Measurements from ENCODE around the gene TRAF3.
"Not testable (repeated sequence)": the region's sequence is repeated elsewhere in the genome, so short reads cannot be mapped to it uniquely, and the experiment has no call there.

The TRAF3 gene

DNA sequence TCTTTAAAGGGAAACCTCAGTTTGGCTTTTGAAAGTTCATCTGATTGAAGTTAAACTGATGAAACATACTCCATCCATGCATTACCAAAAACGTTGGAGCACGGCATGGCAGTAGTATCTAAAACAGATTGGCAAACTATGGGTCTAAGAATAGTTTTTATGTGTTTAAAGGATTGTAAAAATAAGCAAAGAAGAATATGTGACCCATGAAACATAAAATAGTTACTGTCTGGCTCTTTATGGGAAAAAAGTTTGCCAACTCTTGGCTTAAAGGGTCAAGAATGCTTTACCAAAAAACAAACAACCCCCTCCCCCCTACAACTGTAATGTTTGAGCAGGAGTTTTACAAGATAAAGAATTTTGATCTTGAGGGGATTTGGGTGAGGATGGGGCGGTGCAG lies 32.6 kb downstream of the TRAF3 start:
- no peak for DNase-seq

DNA sequence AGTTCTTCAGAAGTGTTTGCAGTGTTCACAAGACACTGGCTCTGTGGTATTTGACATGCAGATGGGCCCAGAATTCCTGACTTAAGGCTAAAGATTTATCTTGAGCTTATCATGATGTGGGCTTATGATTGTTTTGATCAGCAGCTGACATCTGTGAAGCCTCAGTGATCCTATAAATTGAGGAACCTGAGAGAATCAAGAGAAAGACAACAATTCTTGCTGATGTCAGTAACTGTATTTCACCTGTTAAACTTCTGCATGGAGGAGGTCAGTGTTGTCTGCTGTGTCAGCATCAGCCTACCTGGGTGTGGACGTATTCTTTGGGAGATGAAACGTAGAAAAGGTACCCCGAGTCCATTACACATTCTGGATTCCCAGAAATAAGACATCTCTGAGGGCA lies 33.3 kb downstream of the TRAF3 start:
- no peak for DNase-seq

DNA sequence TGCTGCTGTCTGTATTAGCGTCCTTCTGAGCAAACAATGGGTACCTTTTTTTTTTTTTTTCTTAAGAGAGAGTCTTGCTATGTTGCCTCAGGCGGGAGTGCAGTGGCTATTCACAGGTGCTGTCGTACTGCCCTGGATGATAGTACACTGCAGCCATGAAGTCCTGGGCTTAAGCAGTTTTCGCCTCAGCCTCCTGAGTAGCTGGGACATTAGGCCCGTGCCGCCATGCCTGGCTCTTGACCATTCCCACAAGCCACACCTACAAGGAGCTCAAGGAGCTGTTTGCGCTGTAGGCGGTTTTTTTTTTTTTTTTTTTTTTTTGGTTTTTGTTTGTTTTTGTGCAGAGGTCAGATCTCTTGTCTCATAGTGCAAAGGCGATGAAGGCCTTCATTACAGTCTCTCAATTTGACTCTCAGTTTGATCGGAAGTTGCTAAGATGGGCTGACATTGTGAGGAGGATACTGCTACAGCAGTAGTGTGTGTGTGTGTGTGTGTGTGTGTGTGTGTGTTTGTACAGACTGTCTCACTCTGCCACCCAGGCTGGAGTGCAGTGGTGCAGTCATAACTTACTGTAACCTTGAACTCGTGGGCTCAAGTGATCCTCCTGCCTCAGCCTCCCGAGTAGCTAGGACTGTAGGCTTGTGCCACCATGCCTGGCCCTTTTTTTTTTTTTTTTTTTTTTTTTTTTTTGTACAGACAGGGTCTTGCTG lies 34.2 kb downstream of the TRAF3 start:
- DNase-seq, result no peak

DNA sequence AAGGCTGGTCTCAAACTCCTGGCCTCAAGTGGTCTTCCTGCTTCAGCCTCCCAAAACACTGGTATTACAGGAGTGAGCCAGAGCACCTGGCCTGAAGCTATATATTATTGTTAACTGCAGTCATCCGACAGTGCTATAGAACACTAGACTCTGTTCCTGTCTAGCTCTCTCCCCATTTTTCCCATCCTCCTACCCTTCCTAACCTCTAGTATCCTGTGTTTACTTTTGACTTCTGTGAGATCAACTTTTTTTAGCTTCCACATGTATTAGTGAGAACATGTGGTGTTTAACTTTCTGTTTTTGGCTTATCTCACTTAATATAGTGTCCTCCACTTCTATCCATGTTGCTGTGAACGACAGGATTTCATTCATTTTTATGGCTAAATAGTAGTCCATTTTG lies 34.7 kb downstream of the TRAF3 start:
- no peak for DNase-seq

DNA sequence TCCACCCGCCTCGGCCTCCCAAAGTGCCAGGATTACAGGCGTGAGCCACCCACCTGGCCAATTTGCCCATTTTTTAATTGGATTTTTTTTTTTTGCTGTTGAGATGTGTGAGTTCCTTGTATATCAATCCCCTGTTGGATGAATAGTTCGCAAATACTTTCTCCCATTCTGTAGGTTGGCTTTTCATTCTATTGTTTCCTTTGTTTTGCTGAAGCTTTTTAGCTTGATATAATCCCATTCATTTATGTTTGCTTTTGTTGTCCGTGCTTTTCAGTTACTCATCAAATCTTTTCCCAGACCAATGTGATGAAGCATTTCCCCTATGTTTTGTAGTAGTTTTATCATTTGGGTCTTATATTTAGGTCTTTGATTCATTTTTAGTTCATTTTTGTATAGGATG lies 36.4 kb downstream of the TRAF3 start:
- no peak for DNase-seq

DNA sequence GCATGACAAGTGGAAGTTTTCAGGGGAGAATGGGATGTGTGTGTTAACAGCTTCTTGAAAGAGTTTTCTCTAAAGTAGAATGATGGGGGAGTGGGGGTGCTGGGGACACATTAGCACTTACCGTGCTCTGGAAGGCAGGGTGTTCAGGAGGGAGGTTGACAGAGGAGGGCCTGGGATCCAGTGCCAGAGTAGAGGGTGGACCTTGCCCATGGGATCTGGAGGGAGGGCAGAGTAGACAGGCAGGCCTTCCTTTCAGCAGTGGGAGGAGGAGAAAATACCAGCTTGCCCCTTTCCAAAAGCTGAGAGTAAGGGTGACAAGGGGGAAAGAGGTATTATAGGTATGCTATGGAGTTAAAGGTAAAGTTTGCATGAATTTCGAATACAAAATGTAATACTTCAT lies 40.1 kb downstream of the TRAF3 start:
- no peak for DNase-seq

DNA sequence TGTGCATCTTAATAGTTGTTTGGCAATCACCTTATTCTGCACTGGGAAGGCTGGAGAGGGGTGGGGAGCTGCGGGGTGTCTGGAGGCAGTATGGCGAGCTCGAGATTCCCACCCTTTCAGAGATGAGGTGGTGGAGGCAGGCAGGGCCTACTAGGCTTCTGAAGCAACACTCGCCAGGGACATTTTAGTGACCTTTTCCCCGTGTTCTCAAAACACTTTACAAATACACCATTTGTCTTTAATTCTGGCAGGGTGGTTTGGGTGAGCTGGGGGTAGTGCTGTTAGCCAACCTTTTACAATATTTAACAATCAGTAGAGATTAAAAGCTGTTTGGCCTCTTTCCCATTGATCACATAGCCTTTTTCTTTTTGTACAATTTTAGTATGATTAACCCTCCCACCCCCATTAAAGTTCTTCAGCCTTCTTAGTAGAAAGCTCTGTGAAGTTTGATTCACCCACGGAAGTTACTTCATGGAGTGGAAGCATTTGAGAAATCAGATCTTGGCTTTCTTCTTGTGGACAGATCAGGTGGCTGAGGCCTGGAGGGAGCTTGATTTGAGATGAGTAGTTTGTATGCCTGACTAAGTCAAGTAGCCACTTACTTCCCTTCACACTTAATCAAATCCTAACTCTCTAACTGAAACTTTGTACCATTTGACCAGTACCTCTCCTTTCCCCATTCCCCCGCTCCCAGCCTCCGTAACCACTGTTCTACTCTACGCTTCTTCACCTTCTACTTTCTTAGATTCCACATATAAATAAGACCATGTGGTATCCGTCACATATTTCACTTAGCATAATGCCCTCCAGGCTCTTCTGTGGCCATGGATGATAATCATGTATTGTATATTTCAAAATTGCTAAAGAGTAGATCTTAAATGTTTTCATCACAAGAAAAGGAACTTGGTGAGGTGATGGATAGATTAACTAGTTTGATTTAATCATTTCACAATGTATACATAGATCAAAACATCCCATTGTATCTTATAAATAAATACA lies 41.0 kb downstream of the TRAF3 start:
- no peak for DNase-seq

DNA sequence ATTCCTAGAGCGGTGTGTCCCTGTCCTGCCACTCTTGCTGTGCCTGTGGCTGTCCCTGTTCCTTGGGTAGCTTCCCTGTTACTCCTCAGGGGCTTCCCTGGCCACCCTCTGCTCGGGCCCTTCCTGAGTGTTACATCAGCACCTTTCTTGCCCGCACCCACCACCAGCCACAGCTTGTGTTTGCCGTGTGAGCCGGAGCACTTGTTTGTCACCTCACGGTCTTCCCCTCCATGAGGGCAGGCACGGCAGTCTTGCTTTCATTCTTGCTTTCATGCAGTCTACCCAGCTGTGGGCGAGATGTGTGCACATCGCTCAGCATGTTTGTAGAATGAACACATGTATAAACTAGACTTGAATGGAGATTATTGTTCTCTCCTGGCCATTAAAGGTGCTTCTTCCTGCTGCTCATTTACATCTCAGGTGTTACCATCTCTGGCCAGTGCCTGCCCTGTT lies 42.0 kb downstream of the TRAF3 start:
- DNase-seq, result peak; percentile 96

DNA sequence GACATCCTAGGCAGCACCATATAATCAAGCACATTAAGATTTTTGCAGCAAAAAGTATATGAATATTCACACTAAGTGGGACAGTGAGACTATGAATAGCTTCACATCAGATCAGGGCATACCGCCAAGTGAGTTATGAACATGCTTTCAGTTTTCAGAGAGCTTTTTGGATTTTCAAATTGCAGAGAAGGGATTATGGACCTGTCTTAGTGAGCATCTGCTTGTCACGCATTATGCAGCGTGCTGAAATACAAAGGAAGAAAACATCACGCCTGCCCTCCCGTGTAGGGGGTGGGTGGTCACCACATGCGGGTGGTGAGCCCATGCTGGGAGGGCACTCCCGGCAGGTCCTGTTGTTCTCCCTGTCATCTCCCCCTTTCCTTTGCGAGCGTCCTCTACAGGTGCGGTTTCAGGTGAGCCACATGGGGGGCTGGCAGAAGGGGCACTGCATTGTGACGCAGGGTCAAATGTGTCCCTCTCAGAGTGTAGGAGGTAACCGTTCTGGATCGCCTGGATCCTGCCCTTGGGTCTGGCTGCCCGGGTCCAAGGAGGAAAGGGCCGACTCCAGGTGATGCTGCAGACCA lies 42.6 kb downstream of the TRAF3 start:
- DNase-seq, result peak; percentile 75

DNA sequence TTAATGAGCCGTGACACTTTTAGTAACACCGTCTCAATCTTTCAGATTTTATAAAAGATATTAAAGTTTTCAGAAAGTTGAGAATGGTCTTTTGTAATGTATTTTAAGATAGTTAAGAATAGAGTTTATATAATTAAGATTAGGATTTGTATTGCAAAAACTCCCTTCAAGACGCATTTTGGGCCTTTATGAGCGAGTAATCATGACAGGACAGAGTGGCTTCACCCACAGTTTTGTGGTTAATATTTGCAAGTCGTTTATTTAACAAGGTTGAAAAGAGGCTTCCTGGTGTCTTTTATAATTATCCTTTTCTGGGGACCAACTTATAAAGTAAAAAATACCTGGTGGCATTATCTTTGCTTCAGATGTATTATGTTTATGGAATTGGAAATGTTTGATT lies 44.0 kb downstream of the TRAF3 start:
- peak; percentile 33 for DNase-seq

DNA sequence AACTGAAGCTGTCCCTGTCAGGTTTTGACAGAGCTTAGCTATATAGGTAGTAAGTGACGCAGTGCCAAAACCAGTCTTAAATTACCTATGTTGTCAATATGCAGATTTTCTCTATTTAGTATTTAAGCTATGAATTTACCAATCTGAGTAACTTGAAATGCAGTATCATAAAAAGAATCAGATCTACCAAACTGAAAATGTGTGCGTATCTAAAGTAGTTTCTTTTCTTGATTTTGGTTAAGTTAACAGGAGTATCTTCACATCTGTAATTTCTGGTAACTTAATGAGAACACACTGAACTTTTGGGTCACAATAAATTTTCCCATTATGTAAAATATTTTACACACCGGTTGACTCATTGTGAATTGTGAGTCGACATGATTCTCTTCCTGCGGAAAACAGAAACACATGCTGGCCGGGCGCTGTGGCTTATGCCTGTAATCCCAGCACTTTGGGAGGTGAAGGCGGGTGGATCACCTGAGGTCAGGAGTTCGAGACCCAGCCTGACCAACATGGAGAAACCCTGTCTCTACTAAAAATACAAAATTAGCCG lies 45.1 kb downstream of the TRAF3 start:
- no peak for DNase-seq

DNA sequence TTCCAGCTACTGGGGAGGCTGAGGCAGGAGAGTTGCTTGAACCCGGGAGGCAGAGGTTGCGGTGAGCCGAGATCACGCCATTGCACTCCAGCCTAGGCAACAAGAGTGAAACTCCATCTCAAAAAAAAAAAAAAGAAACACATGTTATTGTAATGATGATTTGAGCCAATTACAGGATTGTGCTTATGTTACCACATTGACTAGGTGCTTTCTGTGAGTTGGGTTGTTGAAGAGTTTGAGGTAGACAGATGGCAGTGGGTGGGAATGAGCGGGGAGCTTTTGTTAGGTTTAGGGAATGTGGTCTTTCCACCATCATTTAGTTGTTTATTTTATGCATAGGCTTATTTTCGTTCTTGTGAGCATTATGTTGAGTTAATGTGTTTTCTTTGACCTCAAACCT lies 45.6 kb downstream of the TRAF3 start:
- not testable (repeated sequence) for DNase-seq

DNA sequence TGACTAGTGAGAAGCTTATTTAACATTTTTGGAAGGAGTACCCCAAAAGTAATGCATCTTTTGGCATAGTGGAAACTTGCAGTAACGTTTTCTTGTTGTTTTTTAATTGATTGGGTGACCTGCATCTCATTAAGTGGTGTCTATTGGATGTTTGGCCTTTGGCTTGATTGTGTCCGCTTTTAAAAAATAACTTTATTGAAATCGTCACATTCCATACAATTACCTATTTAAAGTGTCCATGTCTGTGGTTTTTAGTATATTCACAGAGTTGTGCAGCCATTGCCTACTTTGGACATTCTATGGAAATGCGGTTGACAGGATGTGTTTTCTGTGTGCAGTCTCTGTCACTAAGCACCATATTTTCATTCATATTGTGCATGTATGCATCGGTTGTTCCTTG lies 46.3 kb downstream of the TRAF3 start:
- DNase-seq, result no peak

DNA sequence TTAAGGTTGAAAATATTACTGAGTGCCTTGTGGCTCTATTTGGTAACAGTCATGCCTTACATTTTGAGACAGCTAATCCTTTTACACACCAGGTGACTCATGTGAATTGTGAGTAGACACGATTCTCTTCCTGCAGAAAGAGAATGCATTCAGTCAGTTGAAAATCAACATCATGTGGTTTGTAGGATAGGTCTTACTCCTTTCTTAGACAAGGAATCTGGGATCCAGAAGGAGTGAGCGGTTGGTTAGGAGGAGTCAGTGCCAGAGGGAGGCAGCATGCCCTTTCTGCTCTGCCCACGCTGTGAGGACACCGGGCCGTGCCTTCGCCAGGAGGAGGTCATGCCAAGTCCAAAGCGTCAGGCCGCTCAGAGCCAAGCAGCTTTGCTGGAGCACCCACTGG lies 47.6 kb downstream of the TRAF3 start:
- DNase-seq, result no peak

DNA sequence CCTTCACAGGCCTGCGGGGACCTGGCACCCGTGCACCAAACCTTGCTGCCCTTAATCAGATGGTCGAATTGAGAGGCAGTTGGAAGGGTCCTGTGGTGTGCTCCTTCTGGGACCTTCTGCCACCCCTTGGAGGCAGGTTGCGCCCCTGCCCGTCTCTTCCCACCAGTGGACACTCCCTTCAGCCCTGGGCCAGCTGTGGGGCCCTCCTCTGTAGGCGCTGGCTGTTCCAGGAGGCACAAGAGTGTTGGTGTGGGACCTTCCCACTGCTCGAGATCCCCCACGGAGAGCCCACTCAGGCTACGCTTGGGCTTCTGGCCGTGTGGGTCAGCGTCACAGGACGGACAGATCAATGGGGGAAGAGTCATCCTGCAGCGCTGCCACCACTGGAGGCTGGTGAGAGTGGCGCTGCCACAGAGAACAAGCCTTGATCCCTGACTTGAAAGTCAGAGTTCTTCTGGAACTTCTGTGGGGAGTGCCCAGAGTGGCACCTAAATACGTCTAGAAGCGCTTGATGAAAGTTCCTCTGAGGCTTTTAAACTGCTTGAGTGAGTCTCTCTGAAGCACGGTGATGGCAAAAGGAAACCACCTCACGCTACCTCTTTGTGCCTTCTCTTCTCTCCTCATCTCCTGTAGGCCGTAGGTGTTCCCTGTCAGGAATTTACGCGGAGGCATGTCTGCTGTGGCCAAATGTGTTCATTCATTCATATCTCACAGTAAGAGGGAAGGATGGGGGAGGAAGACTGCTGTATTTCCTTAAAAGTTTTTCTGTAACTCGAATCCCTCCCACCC lies 48.3 kb downstream of the TRAF3 start:
- DNase-seq, result no peak

DNA sequence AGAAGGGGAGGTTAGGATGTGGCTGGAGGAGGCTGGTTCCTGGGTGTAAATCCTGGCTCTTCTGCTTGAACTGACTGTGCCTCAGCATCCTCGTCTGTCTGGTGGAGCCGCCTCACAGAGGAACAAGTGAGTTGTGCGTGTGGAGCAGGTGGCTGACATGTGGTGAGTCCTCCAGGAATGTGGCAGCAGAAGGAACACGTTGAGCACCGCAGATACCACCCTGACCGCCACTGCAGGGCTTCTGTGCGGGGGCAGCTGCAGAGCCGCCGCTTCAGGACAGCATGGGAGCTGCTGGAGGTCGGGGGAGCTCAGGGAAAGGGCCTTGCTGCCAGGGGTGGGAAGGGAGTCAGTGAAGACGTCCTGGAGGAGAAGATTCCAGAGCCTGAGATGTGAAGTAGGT lies 48.9 kb downstream of the TRAF3 start:
- no peak for DNase-seq

DNA sequence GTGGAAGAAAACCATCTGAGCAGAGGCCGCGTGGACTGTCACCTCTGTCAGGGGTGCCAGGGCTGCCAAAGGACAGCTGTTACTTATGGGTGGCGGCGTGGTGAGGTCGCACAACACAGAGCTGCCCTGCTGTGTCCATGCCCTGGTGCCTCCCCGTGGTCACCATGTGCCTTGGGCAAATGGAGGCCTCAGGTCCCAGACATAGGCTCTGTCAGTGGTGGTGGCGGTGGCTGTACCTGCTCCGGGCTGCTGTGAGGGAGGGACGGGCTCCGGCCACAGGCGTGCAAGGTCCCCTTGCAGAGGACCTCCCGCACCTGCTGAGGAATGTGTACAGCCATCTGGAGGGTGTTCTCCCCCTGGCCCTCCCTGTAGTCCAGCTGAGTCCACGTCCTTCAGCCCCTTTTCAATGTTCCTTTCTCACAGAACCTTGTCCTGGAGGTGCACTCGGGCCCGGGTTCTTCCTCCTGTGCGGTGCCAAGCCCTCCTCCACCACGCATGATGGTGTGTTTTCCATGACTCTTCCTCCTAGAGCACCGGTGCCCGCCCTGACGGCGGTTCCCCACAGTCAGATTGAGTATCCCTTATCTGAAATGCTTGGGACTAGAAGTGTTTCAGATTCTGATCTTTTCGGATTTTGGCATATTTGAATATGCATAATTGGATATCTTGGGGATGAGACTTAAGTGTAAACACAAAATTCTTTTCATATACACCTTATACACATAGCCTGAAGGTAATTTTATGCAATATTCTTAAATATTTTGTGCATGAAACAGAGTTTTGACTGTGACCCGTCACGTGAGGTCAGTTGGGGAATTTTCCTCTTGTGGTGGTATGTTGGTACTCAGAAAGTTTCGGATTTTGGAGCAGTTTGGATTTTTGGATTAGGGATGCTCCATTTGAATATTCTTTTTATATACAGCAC lies 49.8 kb downstream of the TRAF3 start:
- no peak for DNase-seq

DNA sequence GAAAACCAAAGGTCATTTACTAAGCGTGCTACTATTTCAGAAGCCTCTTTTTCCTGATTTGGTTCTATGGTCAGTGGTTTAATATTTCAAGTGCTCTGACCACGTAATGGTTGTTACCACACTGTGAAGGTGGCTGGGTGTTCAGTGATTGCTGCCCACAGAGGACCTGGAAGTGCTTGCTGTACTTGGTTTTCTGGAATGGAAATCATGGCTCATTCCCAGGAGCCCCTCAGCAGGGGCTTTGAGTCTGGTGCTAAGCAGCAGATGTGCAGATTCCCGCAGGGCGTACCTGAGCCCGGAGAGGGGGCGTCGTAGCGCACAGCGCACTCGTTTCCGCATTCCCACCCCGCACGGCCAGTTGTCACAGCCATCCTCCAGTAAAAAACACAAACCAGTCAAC lies 50.5 kb downstream of the TRAF3 start:
- no peak for DNase-seq

DNA sequence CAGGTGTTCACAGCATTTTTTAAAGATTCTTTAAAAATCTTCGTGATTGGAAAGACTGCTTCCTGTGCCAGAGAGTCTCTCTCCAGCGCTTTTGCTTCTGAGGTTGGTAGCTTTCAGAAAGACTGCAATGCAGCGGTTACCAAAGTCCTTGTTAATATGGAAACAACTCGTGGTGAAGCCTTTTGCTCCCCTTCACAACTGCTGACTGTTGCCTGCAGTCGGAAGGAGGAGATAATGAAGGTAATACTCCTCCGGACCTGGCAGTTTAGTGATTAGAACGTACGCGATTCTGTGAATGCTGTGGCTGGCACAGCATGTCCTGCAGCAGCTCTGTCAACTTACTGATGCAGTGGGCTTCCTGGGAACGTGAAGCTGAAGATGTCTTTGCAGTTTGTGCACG lies 50.9 kb downstream of the TRAF3 start:
- DNase-seq, result no peak

DNA sequence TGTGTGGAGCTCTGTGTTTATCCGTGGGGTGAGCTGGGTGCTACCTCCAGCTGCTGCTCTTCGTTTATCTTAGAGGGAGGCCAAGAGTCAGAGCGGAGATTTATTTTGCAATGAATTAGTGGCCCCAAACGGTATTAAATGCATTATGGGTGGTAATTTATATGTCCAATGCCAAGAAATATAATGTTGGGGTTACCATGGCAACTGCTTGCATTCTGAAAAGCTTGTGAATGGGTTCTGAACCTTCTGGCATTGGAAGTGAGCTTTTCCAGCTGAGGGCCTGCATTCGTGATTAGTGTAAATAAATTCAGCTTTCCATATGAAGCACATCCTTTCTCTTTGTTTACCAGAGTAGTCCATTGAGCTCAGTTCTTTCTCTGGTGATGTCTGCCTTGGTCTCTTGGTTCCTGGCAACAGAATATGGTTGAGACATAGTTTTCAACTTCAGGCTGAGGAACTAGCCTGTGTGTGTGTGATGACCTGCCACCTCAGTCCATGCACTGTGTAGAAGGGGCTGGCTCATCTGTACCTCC lies 51.8 kb downstream of the TRAF3 start:
- no peak for DNase-seq

DNA sequence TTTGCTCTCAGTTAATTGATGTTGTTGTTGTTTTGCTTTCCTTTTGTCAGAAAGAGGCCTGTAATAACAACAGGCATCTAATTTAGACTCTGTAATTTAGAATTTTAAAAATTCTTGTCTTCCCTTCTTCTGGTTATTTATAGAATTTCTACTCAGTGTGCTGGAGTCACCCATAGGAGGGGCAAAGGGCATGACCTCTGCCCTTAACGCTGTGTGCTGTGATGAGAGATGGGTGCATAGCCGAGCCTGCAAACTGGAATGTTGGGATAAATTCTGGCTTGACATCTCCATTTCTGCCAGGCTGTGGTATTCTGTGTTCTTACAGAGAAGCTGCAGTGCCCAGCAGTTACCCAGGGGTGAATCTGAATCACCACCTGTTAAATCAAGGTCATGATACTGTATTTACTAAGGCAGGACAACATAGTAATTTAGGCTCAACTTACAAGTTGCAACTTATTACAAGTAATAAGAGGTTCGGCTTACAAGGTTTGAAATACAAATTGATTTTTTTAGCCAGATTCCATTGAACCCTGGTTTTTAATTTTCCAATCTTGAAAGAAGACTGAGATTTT lies 53.3 kb downstream of the TRAF3 start:
- no peak for DNase-seq
